Type B pancreatic cell (in vitro differentiated cells): ENCODE data around the gene ADGRV1. TPM values are rescaled to one million over a fixed set of nuclear protein-coding genes. Genes with fewer than 3 reads are reported as not detected.

Experiments
- DNase-seq: peaks from one replicate; pipeline ENCODE4 v3.0.0; 2021; ENCODE audit warnings: mixed read lengths; ENCODE audit not compliant: unreplicated experiment; ENCODE audit errors: extremely low spot score
- H3K27ac Mint-ChIP-seq: 2 replicates; pipeline ENCODE4 v1.8.0; 2021; ENCODE audit warnings: mild to moderate bottlenecking, mixed read lengths
- H3K27me3 Mint-ChIP-seq: 2 replicates; pipeline ENCODE4 v1.8.0; 2021; ENCODE audit warnings: mixed read lengths
- H3K36me3 Mint-ChIP-seq: 2 replicates; pipeline ENCODE4 v1.8.0; 2021; ENCODE audit warnings: mixed read lengths
- H3K4me1 Mint-ChIP-seq: one replicate; pipeline ENCODE4 v1.8.0; 2021; ENCODE audit warnings: mixed read lengths; ENCODE audit not compliant: unreplicated experiment
- H3K4me3 Mint-ChIP-seq: 2 replicates; pipeline ENCODE4 v1.8.0; 2021; ENCODE audit warnings: mild to moderate bottlenecking, mixed read lengths
- H3K9me3 Mint-ChIP-seq: 2 replicates; pipeline ENCODE4 v1.8.0; 2021; ENCODE audit warnings: mixed read lengths
- CTCF ChIP-seq: fragments of 200-600 bp; sonication (generic); conservative IDR thresholded peaks from 2 replicates; pipeline ENCODE4 v1.5.0; 2021; ENCODE audit warnings: antibody characterized with exemption, mild to moderate bottlenecking
- total RNA-seq: library from RNA; stranded (reverse); gene quantifications from 2 replicates; pipeline ENCODE4 v1.2.1, GENCODE V29; 2021; ENCODE audit warnings: low replicate concordance

The ADGRV1 gene
- total RNA-seq, 1 donor from 2014 or later = 29.5 TPM

- Mint-ChIP-seq H3K27ac (no peak overlapping the region), H3K4me1 (no peaks in the 10 kb centered on the region), H3K36me3 (no peaks in the 10 kb centered on the region), H3K27me3 (no peaks in the 10 kb centered on the region), H3K9me3 (no peaks in the 10 kb centered on the region), H3K4me3 (no peak overlapping the region)
- no peak for DNase-seq
- no peak for TF ChIP-seq CTCF
Measured at GRCh38 chr5:90602681-90603080, 44.1 kb downstream of the ADGRV1 start.

GRCh38 chr5:90606539-90606938, 47.9 kb downstream of the ADGRV1 start:
- peak; percentile 43 for TF ChIP-seq CTCF
- no peaks in the 10 kb centered on the region for H3K9me3 Mint-ChIP-seq
- no peak for DNase-seq
- no peaks in the 10 kb centered on the region for H3K36me3 Mint-ChIP-seq
- no peaks in the 10 kb centered on the region for H3K27me3 Mint-ChIP-seq
- H3K4me1 Mint-ChIP-seq = no peaks in the 10 kb centered on the region
- H3K4me3 Mint-ChIP-seq = no peak overlapping the region
- no peak overlapping the region for H3K27ac Mint-ChIP-seq

GRCh38 chr5:90612919-90613318, 54.3 kb downstream of the ADGRV1 start:
- H3K36me3 Mint-ChIP-seq = no peaks in the 10 kb centered on the region

GRCh38 chr5:90613459-90613858, 54.9 kb downstream of the ADGRV1 start:
- no peaks in the 10 kb centered on the region for H3K4me1 Mint-ChIP-seq
- no peak overlapping the region for H3K27ac Mint-ChIP-seq
- no peaks in the 10 kb centered on the region for H3K9me3 Mint-ChIP-seq
- TF ChIP-seq CTCF = no peak
- H3K27me3 Mint-ChIP-seq = no peaks in the 10 kb centered on the region
- H3K36me3 Mint-ChIP-seq = no peaks in the 10 kb centered on the region
- no peak for DNase-seq
- H3K4me3 Mint-ChIP-seq = no peak overlapping the region

More at GRCh38 chr5:90612919-90613318, 54.3 kb downstream of the ADGRV1 start:
- no peaks in the 10 kb centered on the region for H3K4me1 Mint-ChIP-seq
- no peak for DNase-seq
- no peak for TF ChIP-seq CTCF
- no peak overlapping the region for H3K4me3 Mint-ChIP-seq
- H3K27me3 Mint-ChIP-seq = no peaks in the 10 kb centered on the region
- H3K9me3 Mint-ChIP-seq = no peaks in the 10 kb centered on the region
- no peak overlapping the region for H3K27ac Mint-ChIP-seq

GRCh38 chr5:90613918-90614504, 55.4 kb downstream of the ADGRV1 start:
- DNase-seq = no peak
- no peaks in the 10 kb centered on the region for H3K27me3 Mint-ChIP-seq
- no peaks in the 10 kb centered on the region for H3K9me3 Mint-ChIP-seq
- no peak overlapping the region for H3K27ac Mint-ChIP-seq
- H3K4me3 Mint-ChIP-seq = no peak overlapping the region
- no peak for TF ChIP-seq CTCF
- no peaks in the 10 kb centered on the region for H3K36me3 Mint-ChIP-seq
- H3K4me1 Mint-ChIP-seq = no peaks in the 10 kb centered on the region

GRCh38 chr5:90615355-90615754, 56.8 kb downstream of the ADGRV1 start:
- Mint-ChIP-seq H3K36me3 (no peaks in the 10 kb centered on the region), H3K9me3 (no peaks in the 10 kb centered on the region)

More at GRCh38 chr5:90615355-90615754, 56.8 kb downstream of the ADGRV1 start:
- TF ChIP-seq CTCF = no peak
- no peak for DNase-seq
- no peaks in the 10 kb centered on the region for H3K4me1 Mint-ChIP-seq
- H3K27ac Mint-ChIP-seq = no peak overlapping the region
- no peak overlapping the region for H3K4me3 Mint-ChIP-seq
- no peaks in the 10 kb centered on the region for H3K27me3 Mint-ChIP-seq
